ENCODE results near the gene ZNF507.

GRCh38 chr19:32342695-32343094 lies 2.7 kb upstream of the ZNF507 start:
- TF ChIP-seq CTCF (IDR thresholded peaks at IDR 0.05; ENCODE audit: low read depth, low read length): no peak
- TF ChIP-seq POLR2A (IDR thresholded peaks at IDR 0.05; ENCODE audit: extremely low read depth, insufficient read length): no peak
- no peak for TF ChIP-seq MYC (IDR thresholded peaks at IDR 0.05; ENCODE audit: low read depth, low read length)
- TF ChIP-seq MAX (IDR thresholded peaks at IDR 0.05; ENCODE audit: low read depth, low read length): no peak

All from NB4 (cell line).